Parathyroid adenoma (tissue), 2 donors: ENCODE data around the gene DENND5B.
A peak's percentile ranks its signal among the peaks of the same experiment; 100 is the strongest.
"Not testable (repeated sequence)": the region's sequence is repeated elsewhere in the genome, so short reads cannot be mapped to it uniquely, and the experiment has no call there.

ENCODE experiments used
- H2AFZ ChIP-seq: fragments of 300-600 bp; sonication (generic); one replicate; pipeline ENCODE4 v1.7.0; 2017; ENCODE audit warnings: antibody characterized with exemption, mild to moderate bottlenecking
- H3K27ac ChIP-seq: fragments of 300-600 bp; sonication (generic); one replicate; pipeline ENCODE4 v1.7.0; 2017
- H3K27me3 ChIP-seq: fragments of 300-600 bp; sonication (generic); one replicate; pipeline ENCODE4 v1.7.0; 2017; ENCODE audit warnings: low read length; ENCODE audit not compliant: control insufficient read depth, insufficient read depth
- H3K36me3 ChIP-seq: fragments of 300-600 bp; sonication (generic); one replicate; pipeline ENCODE4 v1.7.0; 2017; ENCODE audit warnings: low read length; ENCODE audit not compliant: control insufficient read depth, insufficient read depth
- H3K4me1 ChIP-seq: fragments of 300-600 bp; sonication (generic); one replicate; pipeline ENCODE4 v1.7.0; 2017; ENCODE audit warnings: control low read depth
- H3K4me2 ChIP-seq: fragments of 300-600 bp; sonication (generic); one replicate; pipeline ENCODE4 v1.7.0; 2017; ENCODE audit warnings: low read length
- H3K4me3 ChIP-seq: fragments of 300-600 bp; sonication (generic); one replicate; pipeline ENCODE4 v1.7.0; 2017; ENCODE audit warnings: low read depth, low read length
- H3K79me2 ChIP-seq: fragments of 300-600 bp; sonication (generic); one replicate; pipeline ENCODE4 v1.7.0; 2017; ENCODE audit warnings: control low read depth
- H3K9ac ChIP-seq: fragments of 300-600 bp; sonication (generic); one replicate; pipeline ENCODE4 v1.7.0; 2017; ENCODE audit warnings: mild to moderate bottlenecking
- H3K9me3 ChIP-seq: fragments of 300-600 bp; sonication (generic); one replicate; pipeline ENCODE4 v1.7.0; 2017; ENCODE audit warnings: low read length; ENCODE audit not compliant: control insufficient read depth
- TF ChIP-seq, protein P1 (sequence below): fragments of 300-600 bp; sonication (generic); IDR thresholded peaks from one replicate; pipeline ENCODE4 v1.7.0; 2017; ENCODE audit warnings: antibody characterized with exemption, mild to moderate bottlenecking
- donor health status: primary hyperparathyroidism.

The DENND5B gene

DNA sequence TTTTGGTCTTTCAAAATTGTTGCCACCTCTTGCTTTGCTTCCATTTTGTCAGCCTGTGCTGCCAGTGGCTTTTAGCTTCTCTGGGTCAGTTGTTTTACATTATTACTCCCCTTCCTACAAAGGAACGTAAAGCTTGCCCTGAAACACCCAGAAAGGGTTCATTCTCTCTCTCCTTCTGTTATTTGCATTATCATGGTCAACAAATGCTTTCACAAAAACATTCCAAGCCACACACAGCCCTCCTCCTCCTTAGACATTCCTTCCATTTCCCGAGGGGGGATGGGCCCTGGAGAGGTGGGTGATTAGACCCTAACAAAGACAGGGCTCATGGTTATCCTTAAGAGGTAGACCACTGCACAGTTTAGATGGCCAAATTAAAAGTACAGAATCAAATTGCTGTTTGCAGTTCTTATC is 204.6 kb downstream of the DENND5B start:
- TF ChIP-seq, protein P1, sequence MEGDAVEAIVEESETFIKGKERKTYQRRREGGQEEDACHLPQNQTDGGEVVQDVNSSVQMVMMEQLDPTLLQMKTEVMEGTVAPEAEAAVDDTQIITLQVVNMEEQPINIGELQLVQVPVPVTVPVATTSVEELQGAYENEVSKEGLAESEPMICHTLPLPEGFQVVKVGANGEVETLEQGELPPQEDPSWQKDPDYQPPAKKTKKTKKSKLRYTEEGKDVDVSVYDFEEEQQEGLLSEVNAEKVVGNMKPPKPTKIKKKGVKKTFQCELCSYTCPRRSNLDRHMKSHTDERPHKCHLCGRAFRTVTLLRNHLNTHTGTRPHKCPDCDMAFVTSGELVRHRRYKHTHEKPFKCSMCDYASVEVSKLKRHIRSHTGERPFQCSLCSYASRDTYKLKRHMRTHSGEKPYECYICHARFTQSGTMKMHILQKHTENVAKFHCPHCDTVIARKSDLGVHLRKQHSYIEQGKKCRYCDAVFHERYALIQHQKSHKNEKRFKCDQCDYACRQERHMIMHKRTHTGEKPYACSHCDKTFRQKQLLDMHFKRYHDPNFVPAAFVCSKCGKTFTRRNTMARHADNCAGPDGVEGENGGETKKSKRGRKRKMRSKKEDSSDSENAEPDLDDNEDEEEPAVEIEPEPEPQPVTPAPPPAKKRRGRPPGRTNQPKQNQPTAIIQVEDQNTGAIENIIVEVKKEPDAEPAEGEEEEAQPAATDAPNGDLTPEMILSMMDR, result no peak
- no peaks in the 10 kb centered on the region for H3K36me3 ChIP-seq

DNA sequence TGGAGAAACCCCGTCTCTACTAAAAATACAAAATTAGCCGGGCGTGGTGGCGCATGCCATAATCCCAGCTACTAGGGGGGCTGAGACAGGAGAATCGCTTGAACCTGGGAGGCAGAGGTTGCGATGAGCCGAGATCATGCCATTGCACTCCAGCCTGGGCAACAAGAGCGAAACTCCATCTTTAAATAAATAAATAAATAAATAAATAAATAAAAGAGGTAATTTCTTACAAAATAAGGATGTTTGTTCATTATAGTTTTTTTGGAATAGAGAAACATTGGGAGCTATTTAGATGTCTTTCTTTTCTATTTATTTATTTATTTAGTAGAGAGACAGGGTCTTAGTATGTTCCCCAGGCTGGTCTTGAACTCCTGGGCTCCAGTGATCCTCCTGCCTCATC is 213.7 kb downstream of the DENND5B start:
- not testable (repeated sequence) for H3K9ac ChIP-seq, H3K79me2 ChIP-seq, H2AFZ ChIP-seq, H3K27me3 ChIP-seq, H3K4me1 ChIP-seq, H3K9me3 ChIP-seq, H3K36me3 ChIP-seq, H3K4me2 ChIP-seq, H3K27ac ChIP-seq, H3K4me3 ChIP-seq

More for the DNA sequence above, 204.6 kb downstream of the DENND5B start:
- Histone ChIP-seq H3K27me3 (no peaks in the 10 kb centered on the region), H3K4me3 (no peak overlapping the region), H3K4me2 (no peak overlapping the region), H3K9ac (no peak overlapping the region), H2AFZ (no peak overlapping the region), H3K79me2 (no peaks in the 10 kb centered on the region), H3K9me3 (no peaks in the 10 kb centered on the region), H3K4me1 (no peaks in the 10 kb centered on the region), H3K27ac (no peak overlapping the region)

GRCh38 chr12:31375422-31375821 is 215.5 kb downstream of the DENND5B start:
- H3K27me3 ChIP-seq, H2AFZ ChIP-seq, H3K36me3 ChIP-seq, H3K4me2 ChIP-seq, H3K4me3 ChIP-seq, H3K9me3 ChIP-seq, H3K79me2 ChIP-seq, H3K4me1 ChIP-seq, H3K9ac ChIP-seq, H3K27ac ChIP-seq: not testable (repeated sequence)

DNA sequence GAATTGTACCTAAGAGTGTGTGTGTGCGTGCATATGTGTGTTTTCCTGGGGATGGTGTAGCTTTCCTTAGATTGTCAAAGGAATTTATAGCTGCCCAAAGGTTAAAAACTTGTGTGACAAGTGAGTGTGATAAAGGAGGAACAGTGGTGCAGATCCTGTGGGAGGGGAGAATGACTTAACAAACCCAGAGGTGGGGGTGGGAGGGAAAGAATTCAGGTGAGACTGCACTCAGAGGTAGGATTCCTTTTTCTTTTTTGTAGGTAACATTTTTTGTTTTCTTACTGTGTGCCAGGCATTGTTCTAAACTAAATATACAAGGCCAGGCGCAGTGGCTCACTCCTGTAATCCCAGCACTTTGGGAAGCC is 219.7 kb downstream of the DENND5B start:
- Histone ChIP-seq H3K9ac (no peak overlapping the region), H3K27me3 (no peaks in the 10 kb centered on the region), H3K4me3 (no peak overlapping the region), H2AFZ (peak overlapping the region; percentile 64), H3K79me2 (no peaks in the 10 kb centered on the region), H3K27ac (no peak overlapping the region), H3K4me2 (no peak overlapping the region), H3K36me3 (no peaks in the 10 kb centered on the region), H3K4me1 (peaks cover 3% of the 10 kb centered on the region), H3K9me3 (no peaks in the 10 kb centered on the region)
- TF ChIP-seq, protein P1, result no peak

DNA sequence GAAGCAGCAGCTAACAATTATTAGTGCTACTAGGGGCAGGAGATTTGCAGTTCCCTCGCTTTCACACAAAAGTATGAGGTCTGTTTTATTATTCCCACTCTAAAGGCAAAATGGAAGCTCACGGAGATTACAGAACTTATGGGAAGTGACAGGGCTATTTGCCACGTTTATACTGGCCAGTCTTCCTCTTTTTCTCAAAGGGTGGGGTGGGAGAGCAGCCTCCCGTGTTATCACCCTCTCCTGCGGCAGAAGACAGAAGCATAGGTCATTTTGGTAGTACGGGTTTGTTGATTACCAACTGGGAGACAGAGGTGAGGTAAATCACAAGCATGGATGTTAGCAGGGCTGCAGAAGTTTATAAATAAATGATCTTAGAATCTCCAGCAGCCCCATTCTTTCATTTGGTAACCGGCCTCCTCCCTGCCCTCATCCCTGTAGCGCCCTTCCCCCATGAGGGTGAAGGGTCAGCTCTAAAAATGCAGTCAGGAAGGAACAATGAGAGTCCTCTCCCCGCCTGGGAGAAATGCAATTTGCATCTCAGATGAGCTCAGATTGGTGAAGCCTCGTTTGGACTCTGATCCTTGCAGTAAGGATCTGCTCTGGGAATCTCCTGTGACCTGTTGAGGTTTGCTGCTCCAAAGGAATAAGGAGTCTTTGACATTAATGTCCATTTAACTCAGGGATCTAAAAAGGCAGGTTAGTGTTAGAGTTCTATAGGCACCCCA is 220.2 kb downstream of the DENND5B start:
- peaks cover 3% of the 10 kb centered on the region for H3K4me1 ChIP-seq
- H3K27me3 ChIP-seq, result no peaks in the 10 kb centered on the region
- H3K36me3 ChIP-seq, result no peaks in the 10 kb centered on the region
- TF ChIP-seq, protein P1, result no peak
- no peaks in the 10 kb centered on the region for H3K9me3 ChIP-seq
- H3K27ac ChIP-seq, result no peak overlapping the region
- H3K9ac ChIP-seq, result no peak overlapping the region
- no peaks in the 10 kb centered on the region for H3K79me2 ChIP-seq
- peak overlapping the region; percentile 64 for H3K4me2 ChIP-seq
- peak overlapping the region; percentile 64 for H2AFZ ChIP-seq
- peak overlapping the region; percentile 45 for H3K4me3 ChIP-seq
